HepG2 (cell line): Measurements from ENCODE around the gene H6PD.

Source experiments
- CTCF ChIP-seq: sonication (generic); formaldehyde crosslinking; IDR thresholded peaks from 2 replicates; pipeline ENCODE4 v1.5.0; 2020; ENCODE audit warnings: mild to moderate bottlenecking, missing genetic modification reagents, moderate library complexity
- ZNF335 ChIP-seq: sonication (generic); formaldehyde crosslinking; IDR thresholded peaks from 2 replicates; pipeline ENCODE4 v1.4.0; 2020; ENCODE audit warnings: missing genetic modification reagents

GRCh38 chr1:9280015-9280860 lies 45.7 kb downstream of the H6PD start:
- TF ChIP-seq CTCF (CRISPR knock-in tag): no peak
- no peak for TF ChIP-seq ZNF335 (CRISPR knock-in tag)
